HG03135 (cell line): ENCODE data around the gene ATG4D.
A peak's percentile ranks its signal among the peaks of the same experiment; 100 is the strongest.
"Not testable (repeated sequence)": the region's sequence is repeated elsewhere in the genome, so short reads cannot be mapped to it uniquely, and the experiment has no call there.

ENCODE experiments used
- ATAC-seq: cut with Tn5 transposase; IDR thresholded peaks from one replicate; pipeline ENCODE4 v1.9.1; 2021; ENCODE audit warnings: mild to moderate bottlenecking, moderate library complexity; ENCODE audit not compliant: unreplicated experiment

ATG4D gene

GRCh38 chr19:10551006-10551405, 7.3 kb downstream of the ATG4D start:
- not testable (repeated sequence) for ATAC-seq

GRCh38 chr19:10551698-10552301, 8.1 kb downstream of the ATG4D start:
- no peak for ATAC-seq

GRCh38 chr19:10552510-10553053, 8.9 kb downstream of the ATG4D start:
- no peak for ATAC-seq

- no peak for ATAC-seq
Observed at GRCh38 chr19:10553087-10553667, 9.5 kb downstream of the ATG4D start.

GRCh38 chr19:10553943-10554381, 10.3 kb downstream of the ATG4D start:
- ATAC-seq: peak; percentile 49

- no peak for ATAC-seq
Observed at GRCh38 chr19:10554760-10555609, 11.3 kb downstream of the ATG4D start.

- no peak for ATAC-seq
Observed at GRCh38 chr19:10555610-10555973, 11.9 kb downstream of the ATG4D start.

- ATAC-seq: no peak
Observed at GRCh38 chr19:10557603-10558197, 14.0 kb downstream of the ATG4D start.

- no peak for ATAC-seq
Observed at GRCh38 chr19:10560154-10560553, 16.4 kb downstream of the ATG4D start.

GRCh38 chr19:10562609-10563008, 18.9 kb downstream of the ATG4D start:
- no peak for ATAC-seq

GRCh38 chr19:10565028-10565566, 21.4 kb downstream of the ATG4D start:
- no peak for ATAC-seq

- ATAC-seq: peak; percentile 44
Observed at GRCh38 chr19:10565567-10566407, 22.1 kb downstream of the ATG4D start, which contains the start of gene KRI1. TSS of gene KRI1 (minus strand) at chr19:10566010. CDS start at chr19:10565999, 11 bp downstream.

- ATAC-seq: no peak
Observed at GRCh38 chr19:10566408-10566657, 22.6 kb downstream of the ATG4D start.

- peak; percentile 24 for ATAC-seq
Observed at GRCh38 chr19:10566658-10567410, 23.1 kb downstream of the ATG4D start.

- no peak for ATAC-seq
Observed at GRCh38 chr19:10567656-10568055, 24.0 kb downstream of the ATG4D start.

GRCh38 chr19:10568062-10568825, 24.5 kb downstream of the ATG4D start:
- peak; percentile 7 for ATAC-seq

- peak; percentile 57 for ATAC-seq
Observed at GRCh38 chr19:10568826-10569651, 25.3 kb downstream of the ATG4D start, which contains the start of gene CDKN2D. TSS of gene CDKN2D (minus strand) at chr19:10568979. CDS start at chr19:10568653, 326 bp downstream.

GRCh38 chr19:10573793-10574192, 30.1 kb downstream of the ATG4D start:
- ATAC-seq: not testable (repeated sequence)
